Measurements from ENCODE around the gene QDPR. TPM values are rescaled to one million over a fixed set of nuclear protein-coding genes. Genes with fewer than 3 reads are reported as not detected.
"Not testable (repeated sequence)": the region's sequence is repeated elsewhere in the genome, so short reads cannot be mapped to it uniquely, and the experiment has no call there.

QDPR gene
- total RNA-seq, 4 donors from 2014 or later = 3.8 to 9.7 (median 5.9) TPM

- no peak overlapping the region for H3K4me3 ChIP-seq (ENCODE audit: low read depth, poor library complexity, severe bottlenecking)
- WGBS, 2 donors = 74 to 84% methylated on average over 9 to 10 of the region's 10 CpGs
- no peak for TF ChIP-seq CTCF (IDR thresholded peaks at IDR 0.05)
- TF ChIP-seq POLR2A (IDR thresholded peaks at IDR 0.05) = no peak
- DNase-seq (ENCODE audit: low spot score in 2 of 2) = no peak
- intact Hi-C loops (cut with DNase I; ENCODE audit: low total_unique reads) = loop anchor here (5.0 kb wide), 1 partner anchor 1046 kb away; no protein-coding TSS in a partner anchor
Observed at GRCh38 chr4:17546222-17546621, 34.3 kb upstream of the QDPR start.

GRCh38 chr4:17545374-17546140, 33.7 kb upstream of the QDPR start:
- 66 to 74% methylated on average over 11 of the region's 11 CpGs for WGBS, 2 donors

GRCh38 chr4:17544831-17545234, 32.9 kb upstream of the QDPR start:
- WGBS, 2 donors = 55 to 64% methylated on average over 3 of the region's 3 CpGs
- no peak overlapping the region for H3K4me3 ChIP-seq (ENCODE audit: low read depth, poor library complexity, severe bottlenecking)
- no peak for TF ChIP-seq POLR2A (IDR thresholded peaks at IDR 0.05)
- intact Hi-C loops (cut with DNase I; ENCODE audit: low total_unique reads) = loop anchor here (5.0 kb wide), 1 partner anchor 1047 kb away; no protein-coding TSS in a partner anchor
- no peak for DNase-seq (ENCODE audit: low spot score in 2 of 2)

More at GRCh38 chr4:17545374-17546140, 33.7 kb upstream of the QDPR start:
- H3K4me3 ChIP-seq (ENCODE audit: low read depth, poor library complexity, severe bottlenecking) = no peak overlapping the region
- DNase-seq (ENCODE audit: low spot score in 2 of 2) = no peak
- TF ChIP-seq POLR2A (IDR thresholded peaks at IDR 0.05) = no peak
- no peak for TF ChIP-seq CTCF (IDR thresholded peaks at IDR 0.05)
- intact Hi-C loops (cut with DNase I; ENCODE audit: low total_unique reads) = loop anchor here (5.0 kb wide), 1 partner anchor 1047 kb away; no protein-coding TSS in a partner anchor

GRCh38 chr4:17544205-17544604, 32.3 kb upstream of the QDPR start:
- intact Hi-C loops (cut with DNase I; ENCODE audit: low total_unique reads) = no loop called here
- TF ChIP-seq CTCF (IDR thresholded peaks at IDR 0.05) = no peak
- no peak for TF ChIP-seq POLR2A (IDR thresholded peaks at IDR 0.05)
- WGBS, 2 donors = 38% methylated on average over 6 of the region's 6 CpGs
- no peak for DNase-seq (ENCODE audit: low spot score in 2 of 2)
- H3K4me3 ChIP-seq (ENCODE audit: low read depth, poor library complexity, severe bottlenecking) = no peak overlapping the region

GRCh38 chr4:17537060-17537459, 25.2 kb upstream of the QDPR start:
- intact Hi-C loops (cut with DNase I; ENCODE audit: low total_unique reads) = not testable (repeated sequence)

GRCh38 chr4:17535906-17536305, 24.0 kb upstream of the QDPR start:
- 76 to 81% methylated on average over 3 of the region's 3 CpGs for WGBS, 2 donors
- intact Hi-C loops (cut with DNase I; ENCODE audit: low total_unique reads) = no loop called here
- H3K4me3 ChIP-seq (ENCODE audit: low read depth, poor library complexity, severe bottlenecking) = no peak overlapping the region
- no peak for DNase-seq (ENCODE audit: low spot score in 2 of 2)
- TF ChIP-seq POLR2A (IDR thresholded peaks at IDR 0.05) (no peak), CTCF (IDR thresholded peaks at IDR 0.05) (no peak)

More at GRCh38 chr4:17537060-17537459, 25.2 kb upstream of the QDPR start:
- 88 to 90% methylated on average over 6 of the region's 6 CpGs for WGBS, 2 donors
- DNase-seq (ENCODE audit: low spot score in 2 of 2); H3K4me3 ChIP-seq (ENCODE audit: low read depth, poor library complexity, severe bottlenecking): not testable (repeated sequence)
